ENCODE measurements around the gene SBF1.

The SBF1 gene

DNA sequence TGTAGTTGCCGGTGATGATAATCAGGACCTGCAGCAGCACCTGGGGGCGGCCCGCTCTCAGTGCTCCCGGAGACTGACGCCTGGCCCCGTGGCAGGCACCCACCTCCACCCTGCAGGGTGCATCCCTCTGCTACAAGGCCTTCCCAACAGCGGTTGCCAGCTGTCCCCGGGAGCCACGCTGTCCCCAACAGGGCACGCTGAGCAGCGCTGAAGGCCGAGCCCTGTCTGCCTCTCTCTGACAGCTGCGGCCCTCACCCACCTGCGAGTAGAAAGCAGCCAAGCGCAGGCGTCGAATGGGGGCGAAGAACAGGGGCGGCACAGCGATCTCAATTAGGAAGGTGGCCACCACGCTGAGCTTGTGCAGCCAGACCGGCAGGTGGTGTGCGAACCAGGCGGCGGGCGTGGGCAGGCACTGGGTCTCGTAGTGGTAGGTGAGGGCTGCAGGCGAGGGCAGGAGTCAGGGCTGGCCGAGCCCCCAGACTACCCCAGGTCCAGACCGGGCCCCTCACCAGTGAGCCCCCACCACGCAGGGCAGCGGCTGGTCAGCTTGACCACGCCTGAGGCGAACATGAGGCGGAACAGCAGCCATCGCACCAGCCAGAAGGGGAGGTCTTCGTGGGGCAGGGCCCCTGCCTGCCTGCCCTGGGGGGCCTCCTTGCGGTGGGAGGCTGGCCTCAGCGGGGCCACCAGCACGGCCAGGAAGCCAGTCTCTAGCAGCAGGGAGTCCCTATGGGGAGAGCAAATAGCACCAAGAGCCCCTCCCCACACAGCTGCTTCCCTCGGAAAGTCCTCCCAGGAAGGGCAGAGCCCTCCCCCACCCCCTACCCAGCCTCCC lies 31.2 kb upstream of the SBF1 start:
- Histone ChIP-seq H3K9me3 (ENCODE audit: control insufficient read depth, insufficient read depth, low read length) (no peaks in the 10 kb centered on the region), H3K4me1 (ENCODE audit: control insufficient read depth, insufficient read depth, low read length) (peaks cover 5% of the 10 kb centered on the region; the same call in 1 of the 2 replicates), H3K4me3 (ENCODE audit: low read depth, low read length) (0 out of 2 replicates have a peak overlapping the region, but pooled peaks have one; percentile 26), H3K36me3 (ENCODE audit: control insufficient read depth, insufficient read depth, low read length) (peaks cover 16% of the 10 kb centered on the region), H3K27ac (ENCODE audit: low read depth, low read length) (no peak overlapping the region), H3K27me3 (ENCODE audit: control insufficient read depth, insufficient read depth, low read length) (no peaks in the 10 kb centered on the region), H3K9ac (ENCODE audit: low read depth, low read length) (no peak overlapping the region)

GRCh38 chr22:50505276-50505775 lies 30.5 kb upstream of the SBF1 start:
- Histone ChIP-seq H3K27me3 (ENCODE audit: control insufficient read depth, insufficient read depth, low read length) (no peaks in the 10 kb centered on the region), H3K36me3 (ENCODE audit: control insufficient read depth, insufficient read depth, low read length) (peaks cover 16% of the 10 kb centered on the region), H3K27ac (ENCODE audit: low read depth, low read length) (no peak overlapping the region), H3K4me1 (ENCODE audit: control insufficient read depth, insufficient read depth, low read length) (peaks cover 5% of the 10 kb centered on the region; the same call in 1 of the 2 replicates), H3K4me3 (ENCODE audit: low read depth, low read length) (no peak overlapping the region), H3K9me3 (ENCODE audit: control insufficient read depth, insufficient read depth, low read length) (no peaks in the 10 kb centered on the region), H3K9ac (ENCODE audit: low read depth, low read length) (no peak overlapping the region)

- peaks cover 5% of the 10 kb centered on the region; the same call in 1 of the 2 replicates for H3K4me1 ChIP-seq (ENCODE audit: control insufficient read depth, insufficient read depth, low read length)
- H3K9ac ChIP-seq (ENCODE audit: low read depth, low read length) = no peak overlapping the region
- H3K27me3 ChIP-seq (ENCODE audit: control insufficient read depth, insufficient read depth, low read length) = no peaks in the 10 kb centered on the region
- H3K36me3 ChIP-seq (ENCODE audit: control insufficient read depth, insufficient read depth, low read length) = peaks cover 16% of the 10 kb centered on the region
- H3K27ac ChIP-seq (ENCODE audit: low read depth, low read length) = no peak overlapping the region
- no peak overlapping the region for H3K4me3 ChIP-seq (ENCODE audit: low read depth, low read length)
- no peaks in the 10 kb centered on the region for H3K9me3 ChIP-seq (ENCODE audit: control insufficient read depth, insufficient read depth, low read length)
These were observed 29.8 kb upstream of the SBF1 start for GRCh38 chr22:50504369-50505211.

DNA sequence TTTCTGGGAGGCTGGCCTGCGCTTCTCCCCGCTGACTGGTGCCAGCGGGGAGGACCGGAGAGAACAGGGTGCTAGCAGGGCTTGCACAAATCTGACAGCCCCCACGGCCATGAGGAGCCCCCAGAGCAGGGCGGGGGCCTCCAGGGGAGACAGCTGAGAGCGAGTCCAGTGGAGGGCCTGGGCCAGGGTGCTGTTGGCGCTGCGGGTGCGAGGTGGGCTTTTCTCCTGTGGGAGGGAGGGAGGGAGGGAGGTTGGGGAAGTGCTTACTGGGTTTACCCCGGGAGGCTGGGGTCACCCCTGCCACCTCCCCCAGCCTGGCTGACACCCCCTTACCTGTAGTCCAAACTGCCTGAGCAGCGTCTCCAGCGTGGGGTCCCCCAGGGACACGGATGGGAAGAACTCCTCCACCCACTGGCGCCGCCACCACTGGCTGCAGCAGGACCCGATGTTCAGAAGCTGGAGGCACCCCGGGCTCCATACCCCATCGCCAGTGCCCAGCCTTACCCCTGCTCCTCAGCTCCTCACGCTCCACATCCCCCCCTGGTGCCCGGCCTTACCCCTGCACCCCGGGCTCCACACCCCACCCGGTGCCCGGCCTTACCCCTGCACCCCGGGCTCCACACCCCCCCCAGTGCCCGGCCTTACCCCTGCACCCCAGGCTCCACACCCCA lies 28.8 kb upstream of the SBF1 start:
- Histone ChIP-seq H3K9me3 (ENCODE audit: control insufficient read depth, insufficient read depth, low read length) (no peaks in the 10 kb centered on the region), H3K4me1 (ENCODE audit: control insufficient read depth, insufficient read depth, low read length) (0 out of 2 replicates have a peak, but pooled peaks cover 3% of the 10 kb centered on the region), H3K27ac (ENCODE audit: low read depth, low read length) (no peak overlapping the region), H3K27me3 (ENCODE audit: control insufficient read depth, insufficient read depth, low read length) (no peaks in the 10 kb centered on the region), H3K9ac (ENCODE audit: low read depth, low read length) (no peak overlapping the region), H3K4me3 (ENCODE audit: low read depth, low read length) (no peak overlapping the region), H3K36me3 (ENCODE audit: control insufficient read depth, insufficient read depth, low read length) (peaks cover 16% of the 10 kb centered on the region)

DNA sequence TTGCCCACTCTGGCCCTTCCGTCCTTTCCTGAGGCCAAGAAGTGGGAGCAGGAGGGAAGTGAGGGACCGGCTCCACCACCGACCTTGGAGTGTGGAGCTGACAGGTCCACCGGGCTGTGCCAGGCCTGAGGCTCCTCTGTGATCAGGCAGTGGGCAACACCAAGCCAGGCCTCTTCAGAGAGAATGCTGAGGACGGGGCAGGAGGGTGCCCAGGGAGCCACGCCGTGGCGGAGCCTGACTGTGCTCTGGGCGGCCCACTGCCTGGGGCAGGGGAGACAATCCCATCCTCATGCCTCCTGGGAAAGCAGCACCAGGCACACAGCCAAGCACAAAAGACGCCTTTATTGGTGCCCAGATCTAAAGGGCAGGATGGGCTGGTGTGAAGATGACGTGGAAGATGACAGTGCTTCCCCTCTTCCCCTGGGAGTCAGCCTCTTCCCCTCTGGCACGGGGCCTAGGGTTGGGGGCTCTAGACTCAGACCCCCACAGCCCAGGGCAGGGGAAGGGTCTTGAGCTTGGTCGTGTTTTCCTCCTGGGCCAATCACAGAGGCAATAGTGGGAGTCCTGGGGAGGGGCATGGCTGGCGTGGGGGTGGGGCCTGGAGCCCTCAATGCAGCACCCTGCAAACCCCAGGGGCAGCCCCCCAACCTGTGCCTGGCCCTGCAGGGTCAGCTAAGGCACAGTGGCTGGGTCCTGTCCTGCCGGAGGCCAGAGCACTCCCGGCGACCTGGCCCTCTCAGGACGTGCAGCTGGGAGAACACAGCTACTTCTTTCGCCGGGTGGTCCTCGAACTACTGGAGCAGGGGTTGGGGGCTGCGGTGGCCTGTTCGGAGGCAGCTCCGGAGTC lies 28.0 kb upstream of the SBF1 start:
- Histone ChIP-seq H3K9me3 (ENCODE audit: control insufficient read depth, insufficient read depth, low read length) (no peaks in the 10 kb centered on the region), H3K36me3 (ENCODE audit: control insufficient read depth, insufficient read depth, low read length) (peaks cover 16% of the 10 kb centered on the region), H3K9ac (ENCODE audit: low read depth, low read length) (no peak overlapping the region), H3K27me3 (ENCODE audit: control insufficient read depth, insufficient read depth, low read length) (no peaks in the 10 kb centered on the region), H3K4me1 (ENCODE audit: control insufficient read depth, insufficient read depth, low read length) (peaks cover 5% of the 10 kb centered on the region; the same call in 1 of the 2 replicates), H3K4me3 (ENCODE audit: low read depth, low read length) (no peak overlapping the region), H3K27ac (ENCODE audit: low read depth, low read length) (no peak overlapping the region)

- no peak overlapping the region for H3K27ac ChIP-seq (ENCODE audit: low read depth, low read length)
- no peak overlapping the region for H3K4me3 ChIP-seq (ENCODE audit: low read depth, low read length)
- H3K36me3 ChIP-seq (ENCODE audit: control insufficient read depth, insufficient read depth, low read length) = peaks cover 16% of the 10 kb centered on the region
- H3K4me1 ChIP-seq (ENCODE audit: control insufficient read depth, insufficient read depth, low read length) = peaks cover 5% of the 10 kb centered on the region; the same call in 1 of the 2 replicates
- H3K9me3 ChIP-seq (ENCODE audit: control insufficient read depth, insufficient read depth, low read length) = no peaks in the 10 kb centered on the region
- H3K27me3 ChIP-seq (ENCODE audit: control insufficient read depth, insufficient read depth, low read length) = no peaks in the 10 kb centered on the region
- no peak overlapping the region for H3K9ac ChIP-seq (ENCODE audit: low read depth, low read length)
These were observed 27.3 kb upstream of the SBF1 start for GRCh38 chr22:50502096-50502495.

- no peaks in the 10 kb centered on the region for H3K9me3 ChIP-seq (ENCODE audit: control insufficient read depth, insufficient read depth, low read length)
- no peaks in the 10 kb centered on the region for H3K27me3 ChIP-seq (ENCODE audit: control insufficient read depth, insufficient read depth, low read length)
- H3K9ac ChIP-seq (ENCODE audit: low read depth, low read length) = no peak overlapping the region
- H3K4me1 ChIP-seq (ENCODE audit: control insufficient read depth, insufficient read depth, low read length) = peaks cover 5% of the 10 kb centered on the region; the same call in 1 of the 2 replicates
- H3K4me3 ChIP-seq (ENCODE audit: low read depth, low read length) = no peak overlapping the region
- H3K36me3 ChIP-seq (ENCODE audit: control insufficient read depth, insufficient read depth, low read length) = peaks cover 9% of the 10 kb centered on the region
- H3K27ac ChIP-seq (ENCODE audit: low read depth, low read length) = no peak overlapping the region
These were observed 25.6 kb upstream of the SBF1 start for GRCh38 chr22:50500452-50500851.

DNA sequence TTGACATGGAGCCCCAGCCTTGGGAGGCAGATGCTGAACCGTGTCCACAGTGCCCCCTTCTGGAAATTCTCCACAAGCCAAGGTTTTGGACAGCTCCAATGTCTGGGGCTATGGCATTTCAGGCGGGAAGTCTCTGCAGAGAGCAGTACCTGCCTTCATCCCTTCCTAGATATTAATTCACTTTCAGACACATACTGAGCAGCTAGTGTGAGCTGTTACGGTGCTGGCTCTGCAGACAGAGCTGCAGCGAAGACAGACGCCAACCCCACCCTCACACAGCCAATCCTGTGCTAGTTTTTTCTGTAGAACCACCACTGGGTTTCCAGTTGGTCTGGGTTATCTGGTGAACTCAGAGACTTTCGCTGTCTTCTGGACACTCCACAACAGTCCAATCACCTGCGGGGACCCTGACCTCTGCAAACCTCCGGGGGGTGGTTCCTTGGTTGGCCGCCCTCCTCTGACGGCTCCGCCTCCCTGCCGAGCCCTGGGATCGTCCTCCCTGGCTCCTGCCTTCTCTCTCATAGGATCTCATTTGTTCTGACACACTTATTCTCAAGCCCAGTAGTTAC lies 23.6 kb upstream of the SBF1 start:
- H3K9ac ChIP-seq (ENCODE audit: low read depth, low read length) = no peak overlapping the region
- no peaks in the 10 kb centered on the region for H3K27me3 ChIP-seq (ENCODE audit: control insufficient read depth, insufficient read depth, low read length)
- H3K4me3 ChIP-seq (ENCODE audit: low read depth, low read length) = no peak overlapping the region
- H3K27ac ChIP-seq (ENCODE audit: low read depth, low read length) = peak overlapping the region; percentile 14
- H3K36me3 ChIP-seq (ENCODE audit: control insufficient read depth, insufficient read depth, low read length) = no peaks in the 10 kb centered on the region
- H3K4me1 ChIP-seq (ENCODE audit: control insufficient read depth, insufficient read depth, low read length) = peaks cover 5% of the 10 kb centered on the region; the same call in 1 of the 2 replicates
- H3K9me3 ChIP-seq (ENCODE audit: control insufficient read depth, insufficient read depth, low read length) = no peaks in the 10 kb centered on the region

DNA sequence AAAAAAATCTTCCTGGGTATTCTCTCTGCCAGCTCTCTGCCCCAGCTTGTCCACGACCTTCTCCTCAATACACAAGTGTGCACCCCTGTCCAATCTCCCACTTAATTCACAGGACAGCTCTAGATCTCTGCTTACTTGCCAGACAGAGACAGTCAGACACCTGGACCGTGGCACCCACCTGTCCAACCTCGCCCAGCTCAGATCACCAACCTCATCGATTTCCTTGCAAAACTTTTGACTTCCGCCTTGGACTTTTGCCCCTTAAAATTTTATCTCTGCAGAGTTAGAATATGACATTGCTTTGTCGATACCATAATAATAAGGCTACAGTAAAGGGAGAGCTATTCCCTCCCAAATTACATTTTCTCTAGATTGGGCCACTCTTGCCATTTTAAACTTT lies 22.3 kb upstream of the SBF1 start:
- Histone ChIP-seq H3K4me1 (ENCODE audit: control insufficient read depth, insufficient read depth, low read length) (peaks cover 5% of the 10 kb centered on the region; the same call in 1 of the 2 replicates), H3K27ac (ENCODE audit: low read depth, low read length) (no peak overlapping the region), H3K36me3 (ENCODE audit: control insufficient read depth, insufficient read depth, low read length) (no peaks in the 10 kb centered on the region), H3K9ac (ENCODE audit: low read depth, low read length) (no peak overlapping the region), H3K4me3 (ENCODE audit: low read depth, low read length) (no peak overlapping the region), H3K9me3 (ENCODE audit: control insufficient read depth, insufficient read depth, low read length) (no peaks in the 10 kb centered on the region), H3K27me3 (ENCODE audit: control insufficient read depth, insufficient read depth, low read length) (no peaks in the 10 kb centered on the region)
